GM19193 (cell line): ENCODE results near the gene HTRA1.

Experiments
- POLR2A ChIP-seq: IDR thresholded peaks from 4 replicates; pipeline ENCODE4 v1.6.1; 2011; ENCODE audit not compliant: insufficient read depth, insufficient read length; ENCODE audit errors: extremely low read depth

Gene HTRA1

GRCh38 chr10:122461367-122461728 is at the start of gene HTRA1:
Gene HTRA1, plus strand, starts transcription at chr10:122461553. Its CDS starts 100 bp downstream, at chr10:122461653.
- no peak for TF ChIP-seq POLR2A

GRCh38 chr10:122413327-122413726 is 48.0 kb upstream of the HTRA1 start:
- TF ChIP-seq POLR2A, result no peak

- no peak for TF ChIP-seq POLR2A
Measured at GRCh38 chr10:122417667-122418066, 43.7 kb upstream of the HTRA1 start.

- no peak for TF ChIP-seq POLR2A
Measured at GRCh38 chr10:122419016-122419415, 42.3 kb upstream of the HTRA1 start.

DNA sequence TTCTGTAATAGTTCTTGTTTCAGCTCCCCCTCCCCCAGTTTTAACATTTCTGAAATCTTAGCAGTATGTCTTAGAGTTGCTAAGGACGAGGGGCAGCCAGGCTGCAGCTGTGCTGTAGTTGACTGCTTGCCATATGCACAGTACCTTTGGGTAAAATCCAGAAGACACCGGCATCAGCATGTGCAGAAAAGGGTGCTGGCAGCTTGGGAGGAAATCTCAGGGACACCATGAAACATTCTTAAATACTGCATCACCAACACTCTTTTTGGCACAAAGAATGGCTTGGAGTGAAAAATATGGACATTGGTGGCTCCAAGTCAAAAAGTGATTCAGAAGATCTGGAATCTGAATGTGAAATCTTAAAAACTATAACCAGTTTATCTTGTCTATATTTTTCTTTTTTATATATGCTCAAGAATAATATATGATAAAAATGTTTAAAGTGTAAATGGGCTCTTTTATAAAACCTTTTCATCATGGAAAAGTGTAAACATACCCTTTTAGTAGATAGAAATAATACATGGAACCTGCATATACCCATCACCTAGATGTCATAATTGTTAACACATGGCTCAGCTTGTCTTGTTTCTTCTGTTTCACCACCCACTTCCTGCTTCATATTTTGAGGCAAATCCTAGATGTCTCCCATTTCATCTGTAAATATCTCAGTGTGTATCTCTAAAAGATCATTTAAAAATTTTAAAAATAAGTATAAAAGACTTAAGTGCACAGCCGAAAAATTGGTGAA is 41.3 kb upstream of the HTRA1 start:
- TF ChIP-seq POLR2A, result no peak

GRCh38 chr10:122420624-122421007 is 40.7 kb upstream of the HTRA1 start:
- TF ChIP-seq POLR2A, result no peak

GRCh38 chr10:122421054-122421625 is 40.2 kb upstream of the HTRA1 start:
- no peak for TF ChIP-seq POLR2A

DNA sequence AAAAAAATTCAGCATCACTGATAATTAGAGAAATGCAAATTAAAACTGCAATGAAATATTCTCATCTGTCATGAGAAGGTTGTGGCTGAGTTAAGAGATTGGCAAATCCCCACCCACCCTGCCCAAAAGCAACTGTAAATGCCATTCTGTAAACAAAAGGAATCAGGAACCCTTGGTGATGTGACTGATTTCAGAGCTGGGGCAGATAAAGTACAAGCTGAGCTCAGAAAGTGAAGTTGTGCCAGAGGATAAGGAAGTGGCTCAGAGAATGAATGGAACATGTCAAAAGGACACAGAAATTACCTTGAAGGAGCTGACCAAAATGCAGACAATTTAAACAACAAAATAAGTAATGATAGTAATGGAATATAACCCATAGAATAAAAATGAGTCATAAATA is 39.6 kb upstream of the HTRA1 start:
- no peak for TF ChIP-seq POLR2A

- no peak for TF ChIP-seq POLR2A
Measured at GRCh38 chr10:122422266-122422989, 38.9 kb upstream of the HTRA1 start.

DNA sequence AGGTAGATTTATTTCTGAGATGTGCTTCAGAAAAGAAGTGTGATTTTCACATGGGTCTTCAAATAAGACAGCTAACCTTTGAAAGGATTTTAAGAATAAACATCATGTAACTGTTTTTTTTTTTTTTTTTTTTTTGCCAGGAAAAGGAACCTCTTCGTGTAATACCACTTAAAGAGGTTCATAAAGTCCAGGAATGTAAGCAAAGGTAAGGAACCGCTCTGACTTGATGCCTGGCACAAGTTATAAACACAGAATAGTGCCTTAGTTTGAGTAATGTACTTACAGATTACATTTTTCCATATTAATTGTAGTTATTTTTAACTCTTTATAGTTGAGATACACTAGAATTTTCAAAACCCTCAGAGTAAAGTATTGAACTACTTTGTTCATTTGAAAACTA is 37.3 kb upstream of the HTRA1 start:
- no peak for TF ChIP-seq POLR2A

DNA sequence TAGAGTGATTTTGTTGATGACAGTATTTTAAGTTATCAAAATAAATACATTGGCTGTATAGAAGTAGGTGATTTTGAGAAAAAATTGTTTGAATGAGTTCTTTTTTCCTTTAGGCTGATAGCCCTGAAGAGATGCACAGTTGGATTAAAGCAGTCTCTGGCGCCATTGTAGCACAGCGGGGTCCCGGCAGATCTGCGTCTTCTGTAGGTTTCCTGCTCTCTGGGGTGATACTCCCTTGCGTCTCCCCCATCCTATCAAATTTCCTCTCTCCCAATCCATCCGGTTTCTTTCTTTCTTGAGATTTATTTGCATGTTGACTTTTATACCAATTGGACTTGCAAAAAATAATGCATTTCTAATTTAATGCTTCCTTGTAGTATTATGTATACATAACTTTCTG is 34.5 kb upstream of the HTRA1 start:
- TF ChIP-seq POLR2A, result no peak

DNA sequence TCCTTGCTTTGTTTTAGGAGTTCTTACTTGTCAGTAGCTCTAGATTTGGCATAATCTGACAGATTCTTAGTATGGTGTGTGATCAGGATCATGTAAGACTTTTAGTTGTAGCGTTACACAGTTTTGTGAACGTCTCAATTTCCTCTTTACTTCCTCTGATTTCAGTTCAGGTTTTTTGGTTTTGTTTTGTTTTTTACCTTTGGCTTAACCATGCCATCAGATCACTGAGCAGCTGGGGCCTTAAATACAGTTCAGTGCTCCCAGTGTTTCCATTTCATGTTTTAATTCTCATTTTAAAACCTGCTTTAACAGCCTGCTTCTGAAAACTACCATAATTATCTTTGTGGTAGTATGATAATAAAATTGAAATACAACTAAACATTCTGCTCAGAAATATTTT is 34.1 kb upstream of the HTRA1 start:
- TF ChIP-seq POLR2A, result no peak

- no peak for TF ChIP-seq POLR2A
Measured at GRCh38 chr10:122435212-122435827, 26.0 kb upstream of the HTRA1 start.

- TF ChIP-seq POLR2A, result no peak
Measured at GRCh38 chr10:122441961-122442360, 19.4 kb upstream of the HTRA1 start.

GRCh38 chr10:122445469-122445868 is 15.9 kb upstream of the HTRA1 start:
- TF ChIP-seq POLR2A, result no peak

- TF ChIP-seq POLR2A, result no peak
Measured at GRCh38 chr10:122445904-122446303, 15.4 kb upstream of the HTRA1 start.

GRCh38 chr10:122446668-122447423 is 14.5 kb upstream of the HTRA1 start:
- no peak for TF ChIP-seq POLR2A
